GM12873 (cell line): ENCODE measurements around the gene PACRG.

ENCODE experiments used
- CTCF ChIP-seq: IDR thresholded peaks from 2 replicates; pipeline ENCODE4 v1.5.1; 2012; ENCODE audit warnings: low read depth, mild to moderate bottlenecking, moderate library complexity, low read length, control low read depth; ENCODE audit not compliant: insufficient read depth; ENCODE audit errors: missing control alignments

The PACRG gene

DNA sequence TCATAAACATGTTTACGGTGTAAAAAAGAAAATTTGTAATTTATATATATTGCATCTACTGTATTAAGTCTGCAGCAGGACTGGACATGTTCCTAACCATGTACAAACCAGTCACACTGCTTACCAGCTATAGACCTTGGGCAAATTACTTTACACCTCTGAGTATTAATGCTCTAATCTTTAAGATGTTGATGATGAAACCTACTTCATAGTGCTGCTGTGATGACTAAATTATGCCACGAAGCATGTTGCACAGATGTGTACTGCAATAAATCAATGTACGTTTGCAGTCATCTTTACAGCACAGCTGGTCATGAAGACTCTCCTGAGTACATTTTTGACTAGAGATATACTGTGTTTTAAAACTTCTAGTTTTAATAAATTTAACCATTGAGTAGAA lies 42.8 kb upstream of the PACRG start:
- no peak for TF ChIP-seq CTCF

DNA sequence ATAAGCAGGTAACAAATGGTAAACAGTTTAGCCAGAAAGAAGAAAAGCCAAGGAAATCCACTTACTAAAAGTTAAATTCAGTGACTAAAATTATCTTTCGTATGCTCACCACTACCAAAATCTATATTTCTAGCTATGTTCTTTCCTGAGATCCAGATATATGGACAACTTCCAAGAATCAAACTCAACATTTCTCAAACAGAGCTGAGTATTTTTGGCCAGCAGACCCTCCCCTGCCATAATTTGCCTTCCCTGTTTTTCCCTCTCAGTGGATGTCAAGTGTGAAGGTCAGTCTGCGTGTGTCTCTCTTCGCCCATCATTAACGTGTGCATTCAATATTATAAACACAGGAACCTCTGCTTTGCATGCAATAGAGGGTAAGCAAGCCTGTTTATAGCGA lies 42.2 kb upstream of the PACRG start:
- no peak for TF ChIP-seq CTCF

DNA sequence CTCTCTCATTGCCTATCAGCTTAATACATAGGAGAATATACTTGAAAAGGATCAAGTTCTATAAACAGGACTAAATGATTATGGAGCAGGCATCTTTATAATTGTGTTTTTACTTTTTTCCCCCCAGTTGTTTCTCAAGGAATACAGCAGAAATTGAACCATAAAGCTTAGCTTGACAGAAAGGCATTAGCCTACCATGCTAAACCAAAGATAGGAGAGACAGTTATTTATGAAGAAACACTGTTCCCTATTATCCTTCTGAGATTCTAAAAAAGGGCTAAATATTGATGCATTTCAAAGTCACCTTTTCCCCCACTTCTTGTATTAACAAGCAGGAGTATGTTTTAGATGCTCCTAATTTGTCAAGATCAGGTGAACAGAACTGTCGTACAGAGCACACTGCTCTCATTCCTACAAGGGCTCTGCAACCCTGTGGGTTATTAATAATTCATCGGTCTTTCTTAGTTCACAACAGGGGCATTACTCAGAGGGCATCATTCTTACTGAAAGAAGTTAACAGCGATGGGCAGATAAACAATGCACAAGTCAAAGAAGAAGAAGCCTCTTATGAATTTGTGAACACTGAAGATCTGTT lies 38.9 kb upstream of the PACRG start:
- no peak for TF ChIP-seq CTCF

DNA sequence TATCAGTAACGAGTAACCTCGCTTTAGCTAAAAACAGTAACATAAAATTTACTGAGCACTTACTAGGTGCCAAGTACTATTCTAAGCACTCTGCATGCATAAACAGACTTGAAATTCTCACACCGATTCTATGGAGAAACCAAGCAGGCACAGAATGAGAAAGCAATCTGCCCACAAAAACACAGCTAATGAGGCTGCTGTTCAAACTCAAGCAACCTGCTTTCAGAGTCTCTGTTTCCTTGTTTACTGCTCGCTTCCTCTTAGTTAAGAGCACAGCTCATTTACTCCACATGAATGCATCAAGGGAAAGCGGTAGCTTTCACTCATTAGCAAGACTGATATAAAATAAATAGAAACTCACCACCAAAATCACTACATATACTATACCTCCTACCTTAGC lies 37.6 kb upstream of the PACRG start:
- no peak for TF ChIP-seq CTCF

DNA sequence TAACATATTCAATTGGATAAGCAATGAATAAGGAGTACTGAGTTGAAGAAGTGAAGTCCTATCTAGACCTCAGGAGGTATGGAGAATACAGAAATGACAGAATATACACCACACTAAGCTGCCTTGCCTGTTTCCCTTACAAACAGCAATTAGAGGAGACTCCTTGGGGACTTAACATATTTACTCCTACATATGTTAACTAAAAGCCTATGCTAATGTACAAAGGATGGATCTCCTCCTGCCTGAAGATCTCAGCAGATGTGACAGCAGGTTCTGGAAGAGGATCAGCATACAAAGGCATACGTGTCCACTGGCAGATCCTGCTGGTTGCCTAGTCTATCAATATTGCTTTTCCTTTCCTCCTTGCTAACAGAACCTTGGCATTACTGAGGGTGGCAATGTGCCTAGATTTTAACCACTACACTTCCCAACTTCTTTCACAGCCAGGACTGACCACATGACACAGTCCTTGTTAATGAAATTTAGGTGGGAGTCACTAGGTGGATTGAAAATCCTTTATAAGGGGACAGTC lies 29.8 kb upstream of the PACRG start:
- no peak for TF ChIP-seq CTCF

- no peak for TF ChIP-seq CTCF
Measured at GRCh38 chr6:162698440-162698839, 29.3 kb upstream of the PACRG start.

- no peak for TF ChIP-seq CTCF
Measured at GRCh38 chr6:162699961-162700360, 27.8 kb upstream of the PACRG start.
